ENCODE measurements around the gene SPOCK2.

GRCh38 chr10:72010234-72010973 is 77.9 kb downstream of the SPOCK2 start:
- TF ChIP-seq CTCF (IDR thresholded peaks at IDR 0.05 in 4 of 5, conservative IDR thresholded peaks at IDR 0.05 in 1 of 5) (no peak), POLR2A (IDR thresholded peaks at IDR 0.05) (no peak)

Data from gastrocnemius medialis (tissue), 4 donors.